Activated B cell treated with CpG ODN at 0.5 μM for 24 hours (primary cell): ENCODE data around the gene FBXO10. TPM values are rescaled to one million over a fixed set of nuclear protein-coding genes. Genes with fewer than 3 reads are reported as not detected.

ENCODE experiments used
- ATAC-seq: fragments of 200-7000 bp; cut with Tn5 transposase; one replicate; pipeline ENCODE4 v1.10.0; 2021; ENCODE audit warnings: low read depth, mild to moderate bottlenecking, moderate library complexity
- CTCF ChIA-PET: fragments of 350-600 bp; sonication (Branson Sonifier 250); formaldehyde crosslinking; loops from one replicate; lab custom pipeline; 2021; ENCODE audit warnings: antibody characterized with exemption; lab: Charles Lee
- POLR2A ChIA-PET: fragments of 350-600 bp; sonication (Branson Sonifier 250); formaldehyde crosslinking; loops from one replicate; lab custom pipeline; 2021; ENCODE audit warnings: antibody characterized with exemption; lab: Charles Lee
- DNase-seq: peaks from one replicate; pipeline ENCODE4 v3.0.0; 2022
- H3K27ac Mint-ChIP-seq: one replicate; pipeline ENCODE4 v1.8.0; 2020; ENCODE audit warnings: mixed read lengths
- H3K27me3 Mint-ChIP-seq: one replicate; pipeline ENCODE4 v1.8.0; 2021; ENCODE audit warnings: mixed read lengths
- H3K36me3 Mint-ChIP-seq: one replicate; pipeline ENCODE4 v1.8.0; 2021; ENCODE audit warnings: low read depth, mixed read lengths
- H3K4me1 Mint-ChIP-seq: one replicate; pipeline ENCODE4 v1.8.0; 2021; ENCODE audit warnings: mixed read lengths
- H3K4me3 Mint-ChIP-seq: one replicate; pipeline ENCODE4 v1.8.0; 2020; ENCODE audit warnings: mild to moderate bottlenecking, mixed read lengths
- H3K9me3 Mint-ChIP-seq: one replicate; pipeline ENCODE4 v1.8.0; 2020; ENCODE audit warnings: mixed read lengths
- CTCF ChIP-seq: fragments of 200-600 bp; IDR thresholded peaks from one replicate; pipeline ENCODE4 v1.8.0; 2022; ENCODE audit warnings: antibody characterized with exemption, mild to moderate bottlenecking
- intact Hi-C: fragments of 100-400 bp; cut with micrococcal nuclease; formaldehyde crosslinking; loops from one replicate; pipeline ENCODE4 v1.15.1; 2024
- total RNA-seq: library from RNA; stranded (reverse); gene quantifications from 2 replicates; pipeline ENCODE4 v1.2.3, GENCODE V29; 2022

Gene FBXO10
- total RNA-seq, 1 donor from 2014 or later = 39.4 TPM

DNA sequence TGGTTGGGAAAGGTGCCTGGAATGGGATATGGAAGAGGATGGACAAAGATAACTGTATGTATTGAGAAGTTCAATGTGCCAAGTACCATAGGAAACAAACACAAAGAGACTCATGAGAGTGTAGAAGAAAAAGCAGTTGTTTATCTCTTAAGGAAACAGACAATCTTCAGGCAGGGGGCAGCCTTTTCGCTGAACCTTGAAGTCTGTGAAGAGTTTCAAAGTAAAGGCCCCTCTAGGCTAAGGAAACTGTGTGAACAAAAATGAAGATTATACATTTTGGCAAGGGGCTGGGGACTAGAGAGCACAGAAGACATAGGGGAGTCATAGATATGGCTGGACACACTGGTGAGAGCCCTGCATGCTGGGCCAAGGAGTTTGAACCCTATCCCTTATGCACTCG, 47.1 kb upstream of the FBXO10 start:
- ATAC-seq (no peak), DNase-seq (no peak)
- Mint-ChIP-seq H3K9me3 (no peaks in the 10 kb centered on the region), H3K36me3 (no peaks in the 10 kb centered on the region), H3K27me3 (no peaks in the 10 kb centered on the region), H3K4me3 (no peak overlapping the region), H3K27ac (no peak overlapping the region), H3K4me1 (no peaks in the 10 kb centered on the region)
- CTCF ChIA-PET = no interaction called here
- TF ChIP-seq CTCF = no peak
- intact Hi-C loops = no loop called here
- POLR2A ChIA-PET = no interaction called here

DNA sequence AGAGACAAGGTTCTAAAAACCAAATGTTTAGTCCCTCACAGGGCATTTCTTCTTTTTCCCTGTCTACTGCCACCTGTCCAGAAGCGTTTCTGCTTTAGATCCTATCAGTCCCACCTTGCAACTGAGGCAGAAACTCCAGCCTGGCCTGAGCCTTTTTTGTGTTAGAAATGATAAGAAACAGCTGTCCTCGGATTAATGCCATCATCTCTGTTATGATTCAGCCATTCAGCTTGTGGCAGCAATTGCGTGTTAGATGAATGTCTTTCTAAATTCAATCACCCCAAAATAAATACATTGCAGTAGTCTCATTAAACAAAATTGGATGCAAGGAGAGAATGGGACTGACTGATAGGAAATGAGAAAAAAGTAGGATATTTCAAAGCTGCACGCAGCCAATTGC, 46.3 kb upstream of the FBXO10 start:
- no peak for ATAC-seq
- no peak overlapping the region for H3K4me3 Mint-ChIP-seq
- no peaks in the 10 kb centered on the region for H3K4me1 Mint-ChIP-seq
- H3K27me3 Mint-ChIP-seq = no peaks in the 10 kb centered on the region
- no peaks in the 10 kb centered on the region for H3K36me3 Mint-ChIP-seq
- no peaks in the 10 kb centered on the region for H3K9me3 Mint-ChIP-seq
- POLR2A ChIA-PET = no interaction called here
- H3K27ac Mint-ChIP-seq = no peak overlapping the region
- no peak for DNase-seq
- no peak for TF ChIP-seq CTCF
- intact Hi-C loops = no loop called here
- CTCF ChIA-PET = no interaction called here

DNA sequence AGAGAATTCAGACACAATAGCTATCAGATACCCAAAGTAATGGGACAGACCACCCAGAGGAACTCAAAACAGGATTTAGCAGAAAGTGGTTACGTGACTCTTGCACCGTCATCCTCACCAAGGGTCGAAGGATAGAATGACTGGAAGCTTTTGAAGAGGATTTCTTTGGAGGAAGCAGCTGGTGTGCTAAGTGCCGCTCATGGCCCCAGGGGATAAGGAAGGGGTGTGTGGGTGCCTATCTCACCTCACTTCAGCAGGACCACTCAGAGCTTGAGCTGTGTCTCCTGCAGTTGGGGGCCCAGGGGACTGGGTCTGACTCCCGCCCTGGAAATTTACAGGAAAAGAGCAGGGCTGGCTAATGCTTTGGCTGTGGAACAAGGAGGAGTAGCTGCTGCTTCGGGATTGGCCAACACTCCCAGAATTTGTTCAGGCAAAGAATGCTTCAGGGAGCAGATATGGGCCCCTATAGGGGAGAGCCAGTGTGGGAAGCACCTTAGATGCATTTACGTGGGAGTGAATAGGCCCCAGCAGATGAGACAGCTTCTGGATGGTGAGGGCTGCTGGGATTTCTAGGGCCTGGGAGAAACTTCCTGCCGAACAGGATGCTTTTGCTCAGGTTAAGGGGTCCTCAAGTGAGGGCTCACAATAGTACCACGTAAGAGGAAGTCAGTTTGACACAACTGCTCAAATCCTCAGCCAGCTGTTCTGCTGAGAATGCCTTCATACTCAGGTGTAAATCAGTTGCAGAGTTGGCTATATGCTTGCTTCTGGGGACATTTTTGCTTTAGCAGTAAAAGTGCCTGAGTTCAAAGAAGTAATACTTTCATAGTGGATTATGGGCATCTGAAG, 45.3 kb upstream of the FBXO10 start:
- Mint-ChIP-seq H3K4me3 (no peak overlapping the region), H3K27ac (no peak overlapping the region), H3K36me3 (no peaks in the 10 kb centered on the region), H3K9me3 (no peaks in the 10 kb centered on the region), H3K27me3 (no peaks in the 10 kb centered on the region), H3K4me1 (no peaks in the 10 kb centered on the region)
- no peak for TF ChIP-seq CTCF
- DNase-seq (no peak), ATAC-seq (no peak)
- ChIA-PET CTCF (no interaction called here), POLR2A (no interaction called here)
- intact Hi-C loops = no loop called here

DNA sequence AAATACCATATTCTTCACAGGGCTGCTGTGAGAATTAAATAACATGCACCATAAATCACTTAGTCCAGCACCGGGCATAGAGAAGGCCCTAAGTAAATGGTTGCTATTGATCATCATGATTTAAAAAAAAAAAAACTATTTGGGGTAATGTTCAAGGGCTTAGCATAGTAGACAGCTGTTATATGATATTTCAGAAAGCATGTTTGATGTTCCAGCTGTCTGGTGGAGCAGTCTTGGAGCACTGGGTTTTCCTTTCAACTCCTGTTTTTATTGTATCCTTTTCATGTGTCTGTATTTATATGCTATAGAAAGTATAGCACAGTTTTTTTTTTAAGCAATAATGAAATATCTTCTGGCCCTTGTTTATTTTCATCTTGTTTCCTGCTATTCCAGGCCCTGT, 44.2 kb upstream of the FBXO10 start:
- DNase-seq (no peak), ATAC-seq (no peak)
- TF ChIP-seq CTCF = no peak
- CTCF ChIA-PET = no interaction called here
- POLR2A ChIA-PET = no interaction called here
- intact Hi-C loops = no loop called here
- no peaks in the 10 kb centered on the region for H3K27me3 Mint-ChIP-seq
- no peak overlapping the region for H3K4me3 Mint-ChIP-seq
- H3K4me1 Mint-ChIP-seq = no peaks in the 10 kb centered on the region
- no peak overlapping the region for H3K27ac Mint-ChIP-seq
- H3K36me3 Mint-ChIP-seq = no peaks in the 10 kb centered on the region
- no peaks in the 10 kb centered on the region for H3K9me3 Mint-ChIP-seq

- H3K36me3 Mint-ChIP-seq = no peaks in the 10 kb centered on the region
- TF ChIP-seq CTCF = no peak
- no peaks in the 10 kb centered on the region for H3K27me3 Mint-ChIP-seq
- no peak overlapping the region for H3K27ac Mint-ChIP-seq
- ChIA-PET POLR2A (no interaction called here), CTCF (no interaction called here)
- no peak overlapping the region for H3K4me3 Mint-ChIP-seq
- no peaks in the 10 kb centered on the region for H3K9me3 Mint-ChIP-seq
- ATAC-seq (no peak), DNase-seq (no peak)
- H3K4me1 Mint-ChIP-seq = no peaks in the 10 kb centered on the region
- intact Hi-C loops = no loop called here
These were observed 43.6 kb upstream of the FBXO10 start for GRCh38 chr9:37619806-37620205.
